Stomach (tissue), 4 donors: ENCODE measurements around the gene MRPL54.

Source experiments
- EP300 ChIP-seq: sonication (generic); formaldehyde crosslinking; IDR thresholded peaks from one replicate; pipeline ENCODE4 v1.6.1; 2017; ENCODE audit warnings: antibody characterized with exemption
- POLR2AphosphoS5 ChIP-seq, 3 donors: sonication (generic); formaldehyde crosslinking; IDR thresholded peaks; one replicate each; pipeline ENCODE4 v1.6.1; 2016; ENCODE audit warnings: antibody characterized with exemption in 3 of 3

DNA sequence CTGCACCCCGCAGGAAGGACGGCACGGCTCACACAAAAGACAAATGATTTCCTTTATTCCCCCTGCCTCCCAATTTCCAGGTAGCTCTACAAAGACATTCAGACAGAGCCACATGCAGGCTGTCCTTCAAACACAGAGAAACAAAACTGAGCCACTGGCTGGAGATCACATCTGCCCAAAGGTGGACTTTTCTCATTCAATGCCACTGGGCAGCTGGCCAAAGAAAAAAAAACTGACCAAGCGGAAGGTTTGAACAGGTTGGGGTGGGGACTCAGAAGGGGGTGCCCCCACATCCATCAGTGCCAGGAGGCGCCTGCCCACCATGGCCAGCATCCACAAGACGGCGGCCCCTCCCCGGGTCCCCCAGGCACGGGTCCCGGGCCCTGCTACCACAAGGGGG lies 41.5 kb downstream of the MRPL54 start:
- TF ChIP-seq EP300 (no peak), POLR2AphosphoS5 (IDR thresholded peaks at IDR 0.05) (no peak)
